OCI-LY1 (cell line): Measurements from ENCODE around the gene IER5.

ENCODE experiments used
- CTCF ChIP-seq: fragments of 200-600 bp; sonication (generic), shearing (Covaris generic); IDR thresholded peaks from 2 replicates; pipeline ENCODE4 v1.5.1; 2017; ENCODE audit warnings: mild to moderate bottlenecking, antibody characterized with exemption, low read length, moderate library complexity, mixed read lengths
- EZH2 ChIP-seq: fragments of 200-600 bp; sonication (generic), shearing (Covaris generic); IDR thresholded peaks from 2 replicates; pipeline ENCODE4 v1.8.0; 2017; ENCODE audit warnings: borderline replicate concordance, mixed run types, mild to moderate bottlenecking, antibody characterized with exemption, low read length, moderate library complexity, mixed read lengths

- TF ChIP-seq CTCF (no peak), EZH2 (no peak)
Measured at GRCh38 chr1:181103399-181103798, 14.9 kb downstream of the IER5 start.
